Ectodermal cell (in vitro differentiated cells): ENCODE results near the gene OBSCN.

Source experiments
- H3K27ac ChIP-seq: 2 replicates; pipeline ENCODE4 v1.7.0; 2013; ENCODE audit warnings: mild to moderate bottlenecking, low read depth, low read length; ENCODE audit not compliant: insufficient read depth, poor library complexity, severe bottlenecking
- H3K27me3 ChIP-seq: 2 replicates; pipeline ENCODE4 v1.7.0; 2013; ENCODE audit warnings: mild to moderate bottlenecking, low read length; ENCODE audit not compliant: insufficient read depth, control insufficient read depth, poor library complexity, severe bottlenecking
- H3K36me3 ChIP-seq: one replicate; pipeline ENCODE4 v1.7.0; 2013; ENCODE audit warnings: low read length; ENCODE audit not compliant: control insufficient read depth, insufficient read depth
- H3K4me1 ChIP-seq: one replicate; pipeline ENCODE4 v1.7.0; 2013; ENCODE audit warnings: low read length; ENCODE audit not compliant: control insufficient read depth, insufficient read depth
- H3K4me3 ChIP-seq: 2 replicates; pipeline ENCODE4 v1.7.0; 2013; ENCODE audit warnings: low read depth, low read length, control low read depth; ENCODE audit not compliant: insufficient read depth
- H3K9me3 ChIP-seq: 2 replicates; pipeline ENCODE4 v1.7.0; 2013; ENCODE audit warnings: mild to moderate bottlenecking, low read length, moderate library complexity; ENCODE audit not compliant: control insufficient read depth
- WGBS, 2 experiments: methylation state at CpG; one replicate each; pipeline ENCODE4 v1.1.7; 2013; ENCODE audit warnings: missing lambda C conversion rate in 2 of 2; 5-methylcytosine and 5-hydroxymethylcytosine counted together

The OBSCN gene

DNA sequence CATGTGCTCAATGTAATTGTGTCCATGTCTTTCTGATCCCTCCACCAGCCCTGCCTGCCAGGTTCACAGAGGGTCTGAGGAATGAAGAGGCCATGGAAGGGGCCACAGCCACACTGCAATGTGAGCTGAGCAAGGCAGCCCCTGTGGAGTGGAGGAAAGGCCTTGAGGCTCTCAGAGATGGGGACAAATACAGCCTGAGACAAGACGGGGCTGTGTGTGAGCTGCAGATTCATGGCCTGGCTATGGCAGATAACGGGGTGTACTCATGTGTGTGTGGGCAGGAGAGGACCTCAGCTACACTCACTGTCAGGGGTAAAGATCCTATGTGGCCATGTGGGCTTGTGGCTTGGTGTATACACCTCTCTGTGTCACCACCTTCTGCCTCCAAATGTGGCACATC, 91.4 kb downstream of the OBSCN start:
- Histone ChIP-seq H3K9me3 (peaks cover 6% of the 10 kb centered on the region), H3K27me3 (no peaks in the 10 kb centered on the region), H3K27ac (no peak overlapping the region), H3K36me3 (peaks cover 41% of the 10 kb centered on the region), H3K4me1 (no peaks in the 10 kb centered on the region), H3K4me3 (no peak overlapping the region)
- 91 to 95% methylated on average over 2 of the region's 2 CpGs for WGBS, 2 experiments

DNA sequence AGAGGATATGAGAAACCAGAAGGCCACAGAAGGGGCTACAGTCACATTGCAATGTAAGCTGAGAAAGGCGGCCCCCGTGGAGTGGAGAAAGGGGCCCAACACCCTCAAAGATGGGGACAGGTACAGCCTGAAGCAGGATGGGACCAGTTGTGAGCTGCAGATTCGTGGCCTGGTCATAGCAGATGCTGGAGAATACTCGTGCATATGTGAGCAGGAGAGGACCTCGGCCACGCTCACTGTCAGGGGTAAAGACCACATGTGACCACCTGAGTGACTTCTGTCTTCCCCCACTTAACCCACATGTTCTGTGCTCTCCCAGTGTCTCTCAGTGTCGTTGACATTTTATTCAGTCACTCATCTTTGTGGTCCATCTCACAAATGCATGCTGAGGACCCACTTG, 92.1 kb downstream of the OBSCN start:
- Histone ChIP-seq H3K4me3 (no peak overlapping the region), H3K36me3 (peaks cover 38% of the 10 kb centered on the region), H3K9me3 (peaks cover 6% of the 10 kb centered on the region), H3K4me1 (no peaks in the 10 kb centered on the region), H3K27ac (no peak overlapping the region), H3K27me3 (no peaks in the 10 kb centered on the region)
- 95 to 96% methylated on average over 7 of the region's 7 CpGs for WGBS, 2 experiments

DNA sequence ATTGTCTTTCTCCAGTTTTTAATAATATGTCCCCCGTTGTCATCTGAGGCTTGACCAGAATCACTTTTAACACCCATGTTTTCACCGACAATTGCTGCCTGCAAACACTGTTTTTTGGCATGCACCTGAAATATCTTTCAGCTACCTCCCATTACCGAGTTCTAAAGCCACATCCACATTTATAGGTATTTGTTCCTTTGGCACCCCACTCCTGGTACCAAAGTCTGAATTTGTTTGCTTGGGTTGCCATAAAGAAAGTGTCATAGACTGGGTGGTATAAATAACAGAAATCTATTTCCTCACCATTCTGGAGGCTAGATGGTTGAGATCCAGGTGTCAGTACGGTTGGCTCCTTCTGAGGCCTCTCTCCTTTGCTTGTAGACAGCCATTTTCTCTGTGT, 94.2 kb downstream of the OBSCN start:
- H3K36me3 ChIP-seq = peaks cover 33% of the 10 kb centered on the region
- H3K9me3 ChIP-seq = peaks cover 6% of the 10 kb centered on the region
- 95 to 96% methylated on average over 4 of the region's 4 CpGs for WGBS, 2 experiments
- no peak overlapping the region for H3K27ac ChIP-seq
- no peak overlapping the region for H3K4me3 ChIP-seq
- H3K4me1 ChIP-seq = no peaks in the 10 kb centered on the region
- no peaks in the 10 kb centered on the region for H3K27me3 ChIP-seq

DNA sequence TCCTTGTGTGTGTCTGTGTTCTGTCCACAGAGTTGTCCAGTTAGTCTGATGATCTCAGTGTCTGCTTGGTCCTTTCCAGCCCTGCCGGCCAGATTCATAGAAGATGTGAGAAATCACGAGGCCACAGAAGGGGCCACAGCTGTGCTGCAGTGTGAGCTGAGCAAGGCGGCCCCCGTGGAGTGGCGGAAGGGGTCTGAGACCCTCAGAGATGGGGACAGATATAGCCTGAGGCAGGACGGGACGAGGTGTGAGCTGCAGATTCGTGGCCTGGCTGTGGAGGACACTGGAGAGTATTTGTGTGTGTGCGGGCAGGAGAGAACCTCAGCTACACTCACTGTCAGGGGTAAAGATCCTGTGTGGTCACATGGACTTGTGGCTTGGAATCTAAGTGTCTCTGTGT, 95.8 kb downstream of the OBSCN start:
- 94 to 96% methylated on average over 9 of the region's 9 CpGs for WGBS, 2 experiments
- no peak overlapping the region for H3K27ac ChIP-seq
- peaks cover 30% of the 10 kb centered on the region for H3K36me3 ChIP-seq
- no peak overlapping the region for H3K4me3 ChIP-seq
- H3K4me1 ChIP-seq = no peaks in the 10 kb centered on the region
- peaks cover 6% of the 10 kb centered on the region for H3K9me3 ChIP-seq
- no peaks in the 10 kb centered on the region for H3K27me3 ChIP-seq

DNA sequence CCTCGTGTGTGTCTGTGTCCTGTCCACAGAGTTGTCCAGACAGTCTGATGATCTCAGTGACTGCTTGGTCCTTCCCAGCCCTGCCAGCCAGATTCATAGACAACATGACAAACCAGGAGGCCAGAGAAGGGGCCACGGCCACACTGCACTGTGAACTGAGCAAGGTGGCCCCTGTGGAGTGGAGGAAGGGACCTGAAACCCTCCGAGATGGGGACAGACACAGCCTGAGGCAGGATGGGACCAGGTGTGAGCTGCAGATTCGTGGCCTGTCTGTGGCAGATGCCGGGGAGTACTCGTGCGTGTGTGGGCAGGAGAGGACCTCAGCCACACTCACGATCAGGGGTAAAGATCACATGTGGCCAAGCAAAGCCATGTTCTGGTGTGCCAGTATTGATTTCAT, 96.4 kb downstream of the OBSCN start:
- Histone ChIP-seq H3K36me3 (peaks cover 23% of the 10 kb centered on the region), H3K27me3 (no peaks in the 10 kb centered on the region), H3K4me3 (no peak overlapping the region), H3K27ac (no peak overlapping the region), H3K4me1 (no peaks in the 10 kb centered on the region), H3K9me3 (peaks cover 6% of the 10 kb centered on the region)
- 92 to 94% methylated on average over 8 of the region's 8 CpGs for WGBS, 2 experiments

DNA sequence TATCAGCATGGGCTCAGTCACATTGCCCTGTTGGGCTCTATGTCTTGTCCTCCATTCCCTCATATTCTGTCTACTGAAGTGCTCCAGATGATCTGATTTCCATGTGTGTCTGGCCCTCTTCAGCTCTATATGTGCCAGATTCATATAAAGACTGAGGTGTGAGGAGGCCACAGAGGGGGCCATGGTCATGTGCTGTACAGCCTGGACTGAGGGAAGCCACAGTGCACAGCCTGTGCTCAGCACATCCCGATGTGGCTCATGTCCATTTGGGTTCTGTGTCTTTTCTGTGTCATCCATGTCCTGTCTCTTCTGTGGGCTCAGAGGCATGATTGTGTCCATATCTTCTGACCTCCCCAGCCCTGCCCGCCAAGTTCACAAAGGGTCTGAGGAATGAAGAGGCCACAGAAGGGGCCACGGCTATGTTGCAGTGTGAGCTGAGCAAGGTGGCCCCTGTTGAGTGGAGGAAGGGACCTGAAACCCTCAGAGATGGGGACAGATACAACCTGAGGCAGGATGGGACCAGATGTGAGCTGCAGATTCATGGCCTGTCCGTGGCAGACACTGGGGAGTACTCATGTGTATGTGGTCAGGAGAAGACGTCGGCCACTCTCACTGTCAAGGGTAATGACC, 97.0 kb downstream of the OBSCN start:
- Histone ChIP-seq H3K36me3 (peaks cover 18% of the 10 kb centered on the region), H3K27ac (no peak overlapping the region), H3K4me1 (no peaks in the 10 kb centered on the region), H3K9me3 (peaks cover 6% of the 10 kb centered on the region), H3K27me3 (no peaks in the 10 kb centered on the region), H3K4me3 (no peak overlapping the region)
- 94% methylated on average over 6 of the region's 6 CpGs for WGBS, 2 experiments

DNA sequence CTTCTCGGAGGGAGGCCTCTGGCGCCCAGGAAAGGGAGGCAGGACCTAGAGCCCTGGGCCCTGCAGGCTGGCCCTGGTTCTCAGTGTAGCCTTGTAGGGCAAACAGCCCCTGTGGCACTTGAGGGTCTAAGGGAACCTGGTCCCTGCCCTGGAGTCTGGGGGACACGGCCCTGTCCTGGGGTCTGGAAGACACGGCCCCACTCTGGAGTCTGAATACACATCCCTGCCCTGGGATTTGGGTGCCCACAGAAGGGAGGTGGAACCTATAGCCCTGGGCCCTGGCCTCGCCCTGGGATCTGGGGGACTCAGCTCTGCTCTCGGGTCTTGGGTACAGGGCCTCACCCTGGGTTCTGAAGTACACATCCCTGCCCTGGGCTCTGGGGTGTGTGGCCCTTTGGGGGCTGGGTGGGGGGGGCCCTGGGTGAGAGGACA, 97.9 kb downstream of the OBSCN start:
- Histone ChIP-seq H3K4me1 (no peaks in the 10 kb centered on the region), H3K9me3 (peaks cover 6% of the 10 kb centered on the region), H3K27ac (no peak overlapping the region), H3K36me3 (peaks cover 14% of the 10 kb centered on the region), H3K27me3 (no peaks in the 10 kb centered on the region), H3K4me3 (no peak overlapping the region)
- WGBS, 2 experiments = 95 to 96% methylated on average over 6 of the region's 6 CpGs

DNA sequence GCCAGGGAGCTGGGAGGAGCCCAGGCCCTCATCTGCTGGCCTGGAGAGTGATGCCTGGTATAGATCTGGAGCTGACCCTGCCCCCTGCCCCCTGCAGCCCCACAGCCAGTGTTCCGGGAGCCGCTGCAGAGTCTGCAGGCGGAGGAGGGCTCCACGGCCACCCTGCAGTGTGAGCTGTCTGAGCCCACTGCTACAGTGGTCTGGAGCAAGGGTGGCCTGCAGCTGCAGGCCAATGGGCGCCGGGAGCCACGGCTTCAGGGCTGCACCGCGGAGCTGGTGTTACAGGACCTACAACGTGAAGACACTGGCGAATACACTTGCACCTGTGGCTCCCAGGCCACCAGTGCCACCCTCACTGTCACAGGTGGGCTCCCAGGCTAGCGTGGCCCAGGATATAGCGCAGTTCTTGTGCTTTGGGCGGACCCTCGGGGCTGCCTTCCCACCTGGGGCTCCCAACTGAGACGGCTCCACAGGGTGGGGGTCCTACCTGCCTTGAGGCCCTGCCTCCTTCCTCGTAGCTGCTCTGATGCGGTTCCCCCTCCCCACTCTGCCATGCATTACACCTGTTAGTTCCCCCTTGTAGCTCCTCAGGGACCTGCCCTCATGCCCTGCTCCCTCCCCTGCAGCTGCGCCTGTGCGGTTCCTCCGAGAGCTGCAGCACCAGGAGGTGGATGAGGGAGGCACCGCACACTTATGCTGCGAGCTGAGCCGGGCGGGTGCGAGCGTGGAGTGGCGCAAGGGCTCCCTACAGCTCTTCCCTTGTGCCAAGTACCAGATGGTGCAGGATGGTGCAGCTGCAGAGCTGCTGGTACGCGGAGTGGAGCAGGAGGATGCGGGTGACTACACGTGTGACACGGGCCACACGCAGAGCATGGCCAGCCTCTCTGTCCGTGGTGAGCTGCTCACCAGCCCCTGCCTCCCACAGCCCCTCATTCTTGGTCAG, 98.7 kb downstream of the OBSCN start:
- Histone ChIP-seq H3K4me3 (no peak overlapping the region), H3K9me3 (peaks cover 6% of the 10 kb centered on the region), H3K4me1 (no peaks in the 10 kb centered on the region), H3K27ac (no peak overlapping the region), H3K36me3 (peaks cover 14% of the 10 kb centered on the region), H3K27me3 (no peaks in the 10 kb centered on the region)
- 91 to 92% methylated on average over 35 of the region's 35 CpGs for WGBS, 2 experiments

DNA sequence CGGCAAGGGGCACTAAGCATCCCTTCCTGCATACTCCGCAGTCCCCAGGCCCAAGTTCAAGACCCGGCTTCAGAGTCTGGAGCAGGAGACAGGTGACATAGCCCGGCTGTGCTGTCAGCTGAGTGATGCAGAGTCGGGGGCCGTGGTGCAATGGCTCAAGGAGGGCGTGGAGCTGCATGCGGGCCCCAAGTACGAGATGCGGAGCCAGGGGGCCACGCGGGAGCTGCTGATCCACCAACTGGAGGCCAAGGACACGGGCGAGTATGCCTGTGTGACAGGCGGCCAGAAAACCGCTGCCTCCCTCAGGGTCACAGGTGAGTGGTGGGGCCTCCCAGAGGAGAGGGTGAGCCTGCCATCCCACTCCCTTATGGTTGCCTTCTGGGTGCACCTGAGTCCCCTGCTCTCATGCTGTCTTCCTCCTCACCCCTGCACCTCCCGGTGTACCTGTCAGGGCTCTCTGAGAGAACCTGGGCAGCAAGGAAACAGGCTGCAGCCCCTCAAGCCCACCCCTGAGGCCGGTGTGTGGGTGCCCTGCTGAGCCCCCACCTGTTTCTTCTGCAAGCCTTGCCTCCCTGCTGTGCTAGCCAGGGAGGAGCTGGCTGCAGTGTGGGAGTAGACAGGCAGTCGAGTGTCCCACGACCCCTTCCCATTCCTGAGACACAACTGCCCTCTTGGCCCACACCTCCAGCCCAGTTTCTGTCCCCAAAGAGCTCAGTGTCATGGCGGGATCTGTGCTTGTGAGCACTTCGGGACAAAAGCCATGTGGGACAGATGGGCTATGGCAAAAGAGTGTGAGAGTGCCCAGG, 99.6 kb downstream of the OBSCN start:
- H3K4me1 ChIP-seq = no peaks in the 10 kb centered on the region
- WGBS, 2 experiments = 92 to 93% methylated on average over 22 of the region's 22 CpGs
- peaks cover 12% of the 10 kb centered on the region for H3K36me3 ChIP-seq
- peaks cover 2% of the 10 kb centered on the region for H3K9me3 ChIP-seq
- H3K27ac ChIP-seq = no peak overlapping the region
- H3K27me3 ChIP-seq = no peaks in the 10 kb centered on the region
- H3K4me3 ChIP-seq = no peak overlapping the region
